DOHH2 (cell line): ENCODE measurements around the gene KIF21B.

ENCODE experiments used
- H3F3A ChIP-seq: fragments of 200-600 bp; sonication (generic), shearing (Covaris generic); 2 replicates; pipeline ENCODE4 v1.6.0; 2016; ENCODE audit warnings: antibody characterized with exemption, mild to moderate bottlenecking; ENCODE audit not compliant: control insufficient read depth, insufficient read depth
- H3K27ac ChIP-seq: fragments of 200-600 bp; sonication (generic); 2 replicates; pipeline ENCODE4 v1.5.1; 2014; ENCODE audit warnings: low read depth, mild to moderate bottlenecking, low read length, moderate library complexity
- H3K27me3 ChIP-seq: fragments of 200-600 bp; sonication (generic); 2 replicates; pipeline ENCODE4 v1.6.1; 2014; ENCODE audit warnings: mild to moderate bottlenecking, low read length, mixed read lengths; ENCODE audit not compliant: control insufficient read depth
- H3K36me3 ChIP-seq: fragments of 200-600 bp; sonication (generic); 2 replicates; pipeline ENCODE4 v1.6.1; 2014; ENCODE audit warnings: mild to moderate bottlenecking, low read length, moderate library complexity, mixed read lengths; ENCODE audit not compliant: control insufficient read depth
- H3K4me1 ChIP-seq: fragments of 200-600 bp; sonication (generic); 2 replicates; pipeline ENCODE4 v1.6.1; 2014; ENCODE audit warnings: mild to moderate bottlenecking, low read length, mixed read lengths; ENCODE audit not compliant: control insufficient read depth
- H3K4me2 ChIP-seq: fragments of 200-600 bp; sonication (generic); 2 replicates; pipeline ENCODE4 v1.6.0; 2014; ENCODE audit warnings: mild to moderate bottlenecking, low read length, moderate library complexity
- H3K4me3 ChIP-seq: fragments of 200-600 bp; sonication (generic); 2 replicates; pipeline ENCODE4 v1.5.1; 2014; ENCODE audit warnings: mild to moderate bottlenecking, low read length, mixed read lengths
- H3K79me2 ChIP-seq: fragments of 200-600 bp; sonication (generic); 2 replicates; pipeline ENCODE4 v1.6.1; 2014; ENCODE audit warnings: mild to moderate bottlenecking, low read length, mixed read lengths; ENCODE audit not compliant: control insufficient read depth
- H3K9me2 ChIP-seq: fragments of 200-600 bp; sonication (generic); replicated peaks from 2 replicates; pipeline ENCODE4 v1.6.1; 2014; ENCODE audit warnings: mild to moderate bottlenecking, low read length, mixed read lengths; ENCODE audit not compliant: control insufficient read depth
- H3K9me3 ChIP-seq: fragments of 200-600 bp; sonication (generic); 2 replicates; pipeline ENCODE4 v1.6.1; 2014; ENCODE audit warnings: antibody characterized with exemption, low read length, mixed read lengths; ENCODE audit not compliant: control insufficient read depth, insufficient read depth
- H4K20me1 ChIP-seq: fragments of 200-600 bp; sonication (generic); 2 replicates; pipeline ENCODE4 v1.6.0; 2014; ENCODE audit warnings: low read depth, mild to moderate bottlenecking, antibody characterized with exemption, low read length, moderate library complexity; ENCODE audit not compliant: control insufficient read depth, insufficient read depth
- EZH2phosphoT487 ChIP-seq: fragments of 200-600 bp; sonication (generic); IDR thresholded peaks from 2 replicates; pipeline ENCODE4 v1.6.1; 2017; ENCODE audit warnings: borderline replicate concordance, mild to moderate bottlenecking, antibody characterized with exemption, low read length, moderate library complexity, mixed read lengths
- TF ChIP-seq, protein P1 (sequence below): fragments of 200-600 bp; sonication (generic); IDR thresholded peaks from one replicate; pipeline ENCODE4 v1.5.1; 2014; ENCODE audit warnings: antibody characterized with exemption, mild to moderate bottlenecking, low read depth, low read length; ENCODE audit not compliant: poor library complexity, severe bottlenecking

The KIF21B gene

DNA sequence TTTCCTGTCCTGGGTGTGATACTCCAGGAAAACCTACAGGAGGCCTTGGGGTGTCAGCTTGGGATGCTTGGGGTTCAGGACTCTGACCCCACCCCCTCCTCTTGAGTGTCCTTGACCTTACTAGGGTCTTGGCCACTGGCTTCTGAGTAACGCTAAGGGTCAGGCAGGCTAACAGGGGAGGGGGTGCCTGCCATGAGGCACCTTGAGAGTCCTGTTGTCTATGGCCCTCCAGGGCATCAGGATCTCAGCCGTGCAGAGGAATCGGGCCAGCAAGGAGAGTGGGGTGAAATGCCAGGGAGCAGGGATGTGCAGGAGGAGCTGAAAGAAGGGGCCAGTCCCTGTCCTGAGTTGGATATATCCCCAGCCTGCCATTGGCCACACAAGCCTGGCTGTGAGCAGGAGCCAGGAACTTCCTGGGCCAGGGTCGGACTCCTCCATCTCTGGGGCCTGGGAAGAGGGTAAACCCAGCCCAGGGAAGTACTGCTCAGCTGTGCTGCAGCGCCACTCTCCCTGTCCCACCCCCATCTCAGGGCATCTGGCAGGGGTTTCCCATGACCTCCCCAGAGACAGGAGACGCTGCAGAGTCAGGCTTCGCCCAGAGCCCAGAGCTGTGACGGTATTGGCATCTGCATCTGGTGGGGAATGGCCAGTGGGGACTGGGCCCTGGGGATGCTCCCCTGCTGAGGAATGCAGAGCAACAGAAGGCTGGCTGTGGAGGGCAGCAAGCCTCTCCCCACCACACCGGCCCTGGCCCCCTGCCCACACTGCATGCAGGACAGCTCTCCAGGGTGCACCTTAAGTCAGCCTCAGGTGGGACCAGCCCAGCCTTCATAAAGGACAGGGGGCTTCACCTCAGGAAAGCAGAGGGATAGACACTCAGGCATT is 6.3 kb downstream of the KIF21B start:
- H3F3A ChIP-seq, result peaks cover 15% of the 10 kb centered on the region
- no peak overlapping the region for H3K4me2 ChIP-seq
- H3K79me2 ChIP-seq, result peaks cover 49% of the 10 kb centered on the region
- H3K9me2 ChIP-seq, result no peaks in the 10 kb centered on the region
- H3K27ac ChIP-seq, result no peak overlapping the region
- H3K4me3 ChIP-seq, result no peak overlapping the region
- no peaks in the 10 kb centered on the region for H3K27me3 ChIP-seq
- no peak for TF ChIP-seq EZH2phosphoT487
- TF ChIP-seq, protein P1, sequence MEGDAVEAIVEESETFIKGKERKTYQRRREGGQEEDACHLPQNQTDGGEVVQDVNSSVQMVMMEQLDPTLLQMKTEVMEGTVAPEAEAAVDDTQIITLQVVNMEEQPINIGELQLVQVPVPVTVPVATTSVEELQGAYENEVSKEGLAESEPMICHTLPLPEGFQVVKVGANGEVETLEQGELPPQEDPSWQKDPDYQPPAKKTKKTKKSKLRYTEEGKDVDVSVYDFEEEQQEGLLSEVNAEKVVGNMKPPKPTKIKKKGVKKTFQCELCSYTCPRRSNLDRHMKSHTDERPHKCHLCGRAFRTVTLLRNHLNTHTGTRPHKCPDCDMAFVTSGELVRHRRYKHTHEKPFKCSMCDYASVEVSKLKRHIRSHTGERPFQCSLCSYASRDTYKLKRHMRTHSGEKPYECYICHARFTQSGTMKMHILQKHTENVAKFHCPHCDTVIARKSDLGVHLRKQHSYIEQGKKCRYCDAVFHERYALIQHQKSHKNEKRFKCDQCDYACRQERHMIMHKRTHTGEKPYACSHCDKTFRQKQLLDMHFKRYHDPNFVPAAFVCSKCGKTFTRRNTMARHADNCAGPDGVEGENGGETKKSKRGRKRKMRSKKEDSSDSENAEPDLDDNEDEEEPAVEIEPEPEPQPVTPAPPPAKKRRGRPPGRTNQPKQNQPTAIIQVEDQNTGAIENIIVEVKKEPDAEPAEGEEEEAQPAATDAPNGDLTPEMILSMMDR, result no peak
- no peaks in the 10 kb centered on the region for H3K36me3 ChIP-seq
- H4K20me1 ChIP-seq, result peaks cover 3% of the 10 kb centered on the region; the same call in 1 of the 2 replicates
- no peaks in the 10 kb centered on the region for H3K9me3 ChIP-seq
- peaks cover 54% of the 10 kb centered on the region for H3K4me1 ChIP-seq

DNA sequence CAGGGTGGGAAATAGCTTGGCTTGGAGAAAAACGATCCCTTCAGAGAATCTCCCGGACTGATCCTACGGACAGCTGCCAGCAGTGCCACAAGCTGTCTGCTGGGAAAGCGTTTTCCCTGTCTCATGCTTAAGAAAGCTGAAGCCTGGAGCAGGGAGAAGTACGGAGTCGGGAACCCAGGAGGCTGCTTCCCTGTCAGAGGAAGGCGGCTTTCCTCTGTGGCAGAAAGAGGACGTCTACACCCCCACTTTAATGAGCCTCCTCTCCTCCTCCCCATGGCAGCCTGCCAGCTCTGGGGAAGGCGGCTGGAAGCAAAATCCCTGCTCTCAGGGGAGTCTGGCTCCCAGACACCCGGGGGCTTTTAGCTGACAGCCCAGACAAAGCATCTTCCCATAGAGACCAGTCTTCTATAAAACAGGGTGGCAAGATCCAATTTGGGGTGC is 7.3 kb downstream of the KIF21B start:
- Histone ChIP-seq H3K4me1 (peaks cover 44% of the 10 kb centered on the region), H3K27ac (no peak overlapping the region), H3K4me2 (no peak overlapping the region), H3K9me3 (no peaks in the 10 kb centered on the region), H3F3A (peaks cover 15% of the 10 kb centered on the region), H3K4me3 (no peak overlapping the region), H3K9me2 (no peaks in the 10 kb centered on the region), H3K27me3 (no peaks in the 10 kb centered on the region), H3K79me2 (peaks cover 40% of the 10 kb centered on the region), H4K20me1 (peaks cover 8% of the 10 kb centered on the region; the same call in 1 of the 2 replicates), H3K36me3 (no peaks in the 10 kb centered on the region)
- no peak for TF ChIP-seq EZH2phosphoT487
- TF ChIP-seq, protein P1, result no peak

DNA sequence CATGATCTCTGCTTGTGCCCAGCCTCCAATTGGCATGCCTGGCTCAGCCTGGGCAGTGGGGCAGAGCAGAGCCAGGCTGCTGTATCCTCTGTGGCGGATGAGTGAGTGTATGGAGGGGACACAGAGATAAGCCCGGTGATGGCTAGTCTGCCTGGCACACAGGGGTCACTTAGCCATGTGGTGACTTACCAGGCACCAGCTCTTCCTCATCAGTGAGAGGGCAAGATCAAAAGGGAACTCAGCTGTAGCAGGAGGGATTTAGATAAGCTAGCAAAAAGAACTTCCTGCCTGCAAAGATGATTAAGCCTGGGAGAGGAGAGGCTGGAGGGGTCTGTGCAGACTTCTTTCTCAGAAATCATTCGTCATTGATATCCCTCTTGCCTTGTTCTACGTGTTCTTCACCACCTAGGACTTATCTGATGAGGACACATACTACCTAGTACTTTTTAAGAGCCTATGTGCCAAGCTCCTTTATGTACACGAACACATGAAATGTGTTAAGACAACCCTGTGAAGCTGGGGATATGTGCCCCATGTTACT is 7.9 kb downstream of the KIF21B start:
- Histone ChIP-seq H3K4me1 (peaks cover 38% of the 10 kb centered on the region), H4K20me1 (peaks cover 6% of the 10 kb centered on the region; the same call in 1 of the 2 replicates), H3K9me2 (no peaks in the 10 kb centered on the region), H3K27ac (no peak overlapping the region), H3K27me3 (no peaks in the 10 kb centered on the region), H3K4me3 (no peak overlapping the region), H3K9me3 (no peaks in the 10 kb centered on the region), H3K36me3 (no peaks in the 10 kb centered on the region), H3K79me2 (peaks cover 35% of the 10 kb centered on the region), H3F3A (peaks cover 12% of the 10 kb centered on the region), H3K4me2 (no peak overlapping the region)
- no peak for TF ChIP-seq EZH2phosphoT487

DNA sequence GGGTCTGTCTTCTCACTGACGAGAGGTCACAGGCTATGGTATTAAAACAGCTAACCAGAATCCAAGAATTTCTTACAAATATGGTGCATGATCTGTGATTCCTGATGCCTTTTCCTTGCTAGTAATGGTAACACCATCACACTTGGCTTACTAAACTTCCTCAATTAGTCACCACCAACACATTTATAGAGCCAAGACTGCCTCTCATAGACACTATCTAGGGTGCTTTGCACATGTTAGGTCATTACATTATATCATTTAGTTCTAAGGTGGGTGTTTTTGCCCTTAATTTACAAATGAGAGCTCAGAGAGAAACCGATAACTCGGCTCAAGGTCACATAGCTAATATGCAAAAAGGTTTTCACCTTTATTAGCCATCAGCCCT is 8.7 kb downstream of the KIF21B start:
- Histone ChIP-seq H3K4me2 (no peak overlapping the region), H3K9me2 (no peaks in the 10 kb centered on the region), H3K27ac (no peak overlapping the region), H3K79me2 (peaks cover 34% of the 10 kb centered on the region), H3K9me3 (no peaks in the 10 kb centered on the region), H3K4me3 (no peak overlapping the region), H3K4me1 (peaks cover 30% of the 10 kb centered on the region), H3F3A (peaks cover 4% of the 10 kb centered on the region), H3K27me3 (no peaks in the 10 kb centered on the region), H4K20me1 (peaks cover 5% of the 10 kb centered on the region; the same call in 1 of the 2 replicates), H3K36me3 (no peaks in the 10 kb centered on the region)
- TF ChIP-seq EZH2phosphoT487, result no peak
- TF ChIP-seq, protein P1, result no peak
